GM19025 (cell line): ENCODE measurements around the gene DPP7.

ENCODE experiments used
- ATAC-seq: cut with Tn5 transposase; IDR thresholded peaks from one replicate; pipeline ENCODE4 v1.9.1; 2021; ENCODE audit warnings: mild to moderate bottlenecking, low read depth, moderate library complexity; ENCODE audit not compliant: unreplicated experiment

Gene DPP7

DNA sequence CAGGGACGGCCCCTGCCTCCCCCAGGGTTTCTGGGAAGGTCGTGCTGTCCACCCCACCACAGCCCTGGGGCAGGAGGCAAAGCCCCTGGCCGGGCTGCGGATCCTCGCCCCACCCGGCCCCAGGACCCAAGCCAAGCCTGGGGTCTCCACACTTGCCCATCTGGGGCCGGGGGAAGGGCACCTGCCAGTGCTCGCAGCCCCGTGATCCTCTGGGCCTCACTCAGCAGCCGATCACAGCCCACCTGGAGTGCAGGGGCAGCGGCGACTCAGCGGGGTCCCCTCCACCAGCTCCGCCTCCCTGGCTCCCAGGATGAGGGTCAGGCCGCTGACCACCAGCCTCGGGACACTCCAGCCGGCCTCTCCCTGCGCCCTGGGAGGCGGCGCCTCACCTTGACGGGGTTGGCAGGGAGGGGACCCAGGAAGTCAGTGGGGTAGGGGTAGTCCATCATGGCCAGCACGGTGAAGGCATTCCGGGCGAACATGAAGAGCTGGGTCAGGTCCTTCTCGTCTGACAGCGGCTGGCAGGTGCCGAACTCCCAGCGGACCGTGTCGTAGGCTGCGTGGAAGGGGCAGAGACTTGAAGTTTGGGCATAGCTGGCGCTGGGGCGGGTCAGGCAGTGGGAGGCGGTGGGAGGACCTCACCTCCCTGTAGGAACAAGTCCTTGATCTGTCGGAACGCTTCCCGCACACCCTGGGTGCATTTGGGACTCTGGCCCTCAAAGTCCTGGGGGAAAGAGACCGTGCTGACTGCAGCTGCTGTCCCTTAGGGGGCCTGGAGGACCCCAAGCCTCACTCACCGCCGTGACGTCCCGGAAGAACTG is 1.8 kb downstream of the DPP7 start:
- ATAC-seq, result no peak

- no peak for ATAC-seq
Observed at GRCh38 chr9:137111788-137112563, 2.6 kb downstream of the DPP7 start.

DNA sequence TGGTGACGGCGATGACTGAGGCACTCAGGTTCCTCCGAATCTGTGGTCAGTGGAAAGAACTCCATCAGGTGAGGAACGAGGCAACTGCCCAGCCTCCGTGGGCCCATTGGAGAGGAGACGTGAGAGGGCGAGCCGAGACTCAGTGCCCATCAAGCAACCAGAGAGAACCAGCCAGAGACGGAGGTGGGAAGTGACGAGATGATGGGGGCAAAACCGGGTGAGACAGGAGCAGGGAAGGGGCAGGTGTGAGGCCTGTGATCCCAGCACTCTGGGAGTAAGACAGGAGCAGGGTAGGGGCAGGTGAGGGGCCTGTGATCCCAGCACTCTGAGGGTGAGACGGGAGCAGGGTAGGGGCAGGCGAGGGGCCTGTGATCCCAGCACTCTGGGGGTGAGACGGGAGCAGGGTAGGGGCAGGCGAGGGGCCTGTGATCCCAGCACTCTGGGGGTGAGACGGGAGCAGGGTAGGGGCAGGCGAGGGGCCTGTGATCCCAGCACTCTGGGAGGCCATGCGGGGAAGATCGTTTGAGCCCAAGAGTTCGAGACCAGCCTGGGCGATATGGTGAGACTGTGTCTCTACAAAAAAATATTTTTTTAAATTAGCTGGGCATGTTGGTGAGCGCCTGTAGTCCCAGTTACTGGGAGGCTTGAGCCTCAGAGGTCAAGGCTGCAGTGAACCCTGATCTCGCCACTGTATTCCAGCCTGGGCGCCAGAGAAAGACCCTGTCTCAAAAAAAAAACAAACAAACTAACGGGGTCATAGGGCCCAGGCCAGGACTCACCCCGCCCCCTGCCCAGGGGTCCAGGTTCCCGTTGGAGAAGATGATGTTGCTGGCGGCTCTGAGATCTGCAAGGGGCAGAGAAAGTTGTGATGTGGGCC is 3.4 kb downstream of the DPP7 start:
- ATAC-seq, result no peak

DNA sequence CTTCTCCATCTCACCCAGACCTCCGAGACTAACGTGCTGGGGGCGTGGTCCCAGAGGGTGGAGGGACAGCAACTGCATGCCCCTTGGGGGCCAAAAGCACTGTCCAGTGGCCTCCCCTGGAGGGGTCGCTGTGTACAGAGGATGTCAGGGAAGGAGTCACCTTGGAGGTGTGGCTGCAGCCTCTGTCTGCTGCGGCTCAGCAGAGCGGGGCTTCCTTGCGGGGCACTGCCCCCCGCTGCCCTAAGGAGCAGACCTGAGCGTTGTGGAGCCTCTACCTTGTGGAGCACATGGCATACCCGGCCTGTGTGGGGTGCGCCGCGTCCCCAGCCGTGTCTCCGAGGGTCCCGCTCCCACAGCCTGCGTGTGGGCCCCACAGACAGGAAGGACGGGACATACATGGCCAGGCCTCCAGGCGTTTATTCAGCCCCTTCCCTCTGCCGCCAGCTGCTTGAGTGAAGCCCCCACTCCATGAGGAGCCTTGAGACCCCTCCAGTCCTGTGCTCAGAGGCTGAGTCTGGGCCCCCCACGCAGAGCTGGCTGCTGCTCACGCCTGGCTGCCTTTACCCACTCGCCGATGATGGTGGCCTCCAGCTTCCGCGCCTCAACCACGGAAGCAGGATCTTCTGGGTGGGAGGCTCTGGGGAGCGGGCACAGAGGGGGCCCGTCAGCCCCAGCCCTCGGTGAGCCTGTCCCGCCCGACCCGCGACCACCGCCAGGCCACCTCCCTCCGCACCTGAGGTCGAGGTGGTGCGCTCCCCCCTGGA is 4.2 kb downstream of the DPP7 start:
- no peak for ATAC-seq

DNA sequence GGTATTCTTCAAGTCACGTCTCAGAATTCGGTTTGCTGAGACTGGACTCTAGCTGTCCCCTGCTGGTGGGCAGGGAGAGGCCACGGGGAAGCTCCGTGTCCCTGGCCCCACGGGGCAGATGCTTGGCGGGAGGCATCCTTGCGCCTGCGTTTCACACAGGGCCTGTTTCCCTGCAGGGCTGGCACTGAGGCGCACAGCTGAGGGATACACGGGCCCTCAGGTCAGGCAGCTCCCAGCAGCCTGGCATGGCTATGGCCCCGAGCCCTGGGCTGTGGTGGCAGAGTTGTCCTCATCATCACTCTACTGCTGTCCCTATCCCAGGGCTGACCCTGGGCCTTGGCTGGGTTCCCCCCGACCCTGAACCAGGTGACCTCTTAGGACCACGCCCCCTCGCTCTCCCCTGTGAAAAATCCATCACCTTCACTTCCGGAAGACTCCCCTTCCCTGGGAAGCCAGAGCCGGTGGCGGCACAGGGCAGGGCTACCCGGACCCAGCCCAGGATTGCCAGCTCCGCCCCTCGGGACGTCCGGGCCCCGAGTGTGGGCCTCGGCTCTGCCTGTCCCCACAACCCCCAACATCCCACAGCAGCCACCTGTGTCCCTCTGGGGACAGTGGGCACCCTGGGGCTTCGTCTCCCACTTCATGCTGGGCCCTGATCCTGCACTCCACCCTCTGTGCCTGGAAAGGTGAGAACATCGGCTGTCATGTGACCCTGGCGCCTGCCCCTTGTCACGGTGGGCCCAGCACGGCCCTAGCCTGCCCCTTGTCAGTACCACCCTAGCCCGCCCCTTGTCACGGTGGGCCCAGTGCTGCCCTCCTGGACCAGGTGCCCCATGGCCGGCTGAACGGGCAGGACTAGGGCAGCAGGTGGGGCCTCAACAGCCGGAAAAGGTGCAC is 5.0 kb downstream of the DPP7 start:
- no peak for ATAC-seq

GRCh38 chr9:137108608-137109249 is 5.8 kb downstream of the DPP7 start:
- no peak for ATAC-seq

- ATAC-seq, result no peak
Observed at GRCh38 chr9:137107982-137108381, 6.6 kb downstream of the DPP7 start.

GRCh38 chr9:137107312-137107921 is 7.1 kb downstream of the DPP7 start:
- no peak for ATAC-seq

- ATAC-seq, result no peak
Observed at GRCh38 chr9:137106662-137107250, 7.8 kb downstream of the DPP7 start.

GRCh38 chr9:137105814-137106661 is 8.5 kb downstream of the DPP7 start:
- no peak for ATAC-seq

DNA sequence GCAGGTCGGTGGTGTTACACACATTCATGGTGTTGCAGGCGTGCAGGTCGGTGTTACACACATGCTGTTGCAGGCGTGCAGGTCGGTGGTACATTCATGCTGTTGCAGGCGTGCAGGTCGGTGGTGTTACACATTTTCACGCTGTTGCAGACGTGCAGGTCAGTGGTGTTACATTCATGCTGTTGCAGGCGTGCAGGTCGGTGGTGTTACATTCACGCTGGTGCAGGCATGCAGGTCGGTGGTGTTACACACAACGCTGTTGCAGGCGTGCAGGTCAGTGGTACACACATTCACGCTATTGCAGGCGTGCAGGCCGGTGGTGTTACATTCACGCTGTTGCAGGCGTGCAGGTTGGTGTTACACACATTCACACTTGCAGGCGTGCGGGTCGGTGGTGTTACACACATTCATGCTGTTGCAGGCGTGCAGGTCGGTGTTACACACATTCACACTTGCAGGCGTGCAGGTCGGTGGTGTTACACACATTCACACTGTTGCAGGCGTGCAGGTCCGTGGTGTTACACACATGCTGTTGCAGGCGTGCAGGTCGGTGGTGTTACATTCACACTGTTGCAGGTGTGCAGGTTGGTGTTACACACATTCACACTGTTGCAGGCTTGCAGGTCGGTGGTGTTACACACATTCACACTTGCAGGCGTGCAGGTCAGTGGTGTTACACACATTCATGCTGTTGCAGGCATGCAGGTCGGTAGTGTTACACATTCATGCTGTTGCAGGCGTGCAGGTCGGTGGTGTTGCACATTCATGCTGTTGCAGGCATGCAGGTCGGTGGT is 11.1 kb downstream of the DPP7 start:
- no peak for ATAC-seq

GRCh38 chr9:137099231-137099630 is 15.3 kb downstream of the DPP7 start:
- ATAC-seq, result no peak

- no peak for ATAC-seq
Observed at GRCh38 chr9:137097761-137098462, 16.6 kb downstream of the DPP7 start.

GRCh38 chr9:137096785-137097546 is 17.6 kb downstream of the DPP7 start:
- no peak for ATAC-seq
